Stimulated activated CD8-positive, alpha-beta memory T cell treated with anti-CD3 and anti-CD28 coated beads, Interleukin-7, amount 100 ng/mL, for 48 hours (primary cell): Measurements from ENCODE around the gene PDCD1.
"Not testable (repeated sequence)": the region's sequence is repeated elsewhere in the genome, so short reads cannot be mapped to it uniquely, and the experiment has no call there.

Source experiments
- DNase-seq, 2 donors: peaks; one replicate each; pipeline ENCODE4 v3.0.0-alpha.2; 2020; ENCODE audit warnings: low read depth in 1 of 2; ENCODE audit errors: extremely low read depth in 1 of 2

Gene PDCD1

GRCh38 chr2:241879326-241879725 lies 20.6 kb upstream of the PDCD1 start:
- no peak for DNase-seq

DNA sequence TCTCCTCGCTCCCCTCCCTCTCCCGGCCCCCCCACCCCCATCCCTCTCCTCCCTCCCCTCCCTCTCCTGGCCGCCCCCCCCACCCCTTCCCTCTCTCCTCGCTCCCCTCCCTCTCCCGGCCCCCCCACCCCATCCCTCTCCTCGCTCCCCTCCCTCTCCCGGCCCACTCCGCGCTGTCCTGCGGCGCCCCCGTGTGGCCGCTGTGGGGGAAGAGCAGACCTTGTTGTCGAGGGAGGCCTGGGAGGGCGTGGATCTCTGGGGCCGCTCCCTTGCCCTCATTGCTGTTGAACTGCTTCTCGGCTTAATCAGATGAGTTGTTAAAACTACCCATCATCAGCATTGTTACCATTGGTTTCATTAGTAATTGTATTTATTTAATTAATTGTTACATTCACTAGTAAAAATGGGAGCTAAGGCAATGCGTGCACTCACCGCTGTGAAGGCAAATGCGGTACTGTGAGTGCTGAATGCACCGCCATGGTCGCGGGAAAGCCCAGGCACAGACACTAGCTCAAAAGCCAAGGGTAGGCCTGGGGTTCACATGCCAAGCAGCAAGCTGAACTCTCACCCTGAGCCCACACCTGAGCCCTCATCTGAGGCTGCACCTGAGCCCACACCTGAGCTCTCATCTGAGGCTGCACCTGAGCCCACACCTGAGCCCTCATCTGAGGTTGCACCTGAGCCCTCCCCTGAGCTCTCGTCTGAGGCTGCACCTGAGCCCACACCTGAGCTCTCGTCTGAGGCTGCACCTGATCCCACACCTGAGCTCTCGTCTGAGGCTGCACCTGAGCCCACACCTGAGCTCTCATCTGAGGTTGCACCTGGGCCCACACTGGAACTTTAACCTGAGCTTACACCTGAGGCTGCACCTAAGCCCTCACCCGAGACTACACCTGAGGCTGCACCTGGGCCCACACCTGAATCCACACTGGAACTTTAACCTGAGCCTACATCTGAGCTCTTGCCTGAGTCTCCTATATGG lies 19.6 kb upstream of the PDCD1 start:
- peak; percentile 50 to 57 for DNase-seq

DNA sequence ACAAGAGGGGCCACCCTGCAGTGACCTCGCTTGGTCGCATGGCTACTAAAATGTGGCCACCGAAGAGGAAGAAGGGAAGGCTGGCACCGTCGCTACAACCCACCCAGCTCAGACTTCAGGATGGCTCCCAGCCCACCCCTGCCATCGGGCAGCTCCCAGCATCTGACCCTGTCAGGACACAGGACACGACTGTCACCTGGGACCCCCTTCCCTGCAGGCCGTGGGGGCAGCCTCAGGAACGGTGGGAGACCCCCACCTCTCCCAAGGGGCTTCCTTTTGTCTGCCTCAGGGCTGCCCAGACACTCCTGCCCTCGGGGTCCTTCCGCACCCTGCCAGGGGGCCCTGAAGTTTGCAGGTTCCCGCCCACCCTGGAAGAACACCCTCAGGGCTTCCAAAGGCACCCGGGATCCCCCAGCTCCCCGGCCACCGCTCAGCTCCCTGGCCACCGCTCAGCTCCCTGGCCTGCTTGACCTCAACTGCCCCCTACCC lies 18.5 kb upstream of the PDCD1 start:
- no peak for DNase-seq

GRCh38 chr2:241876528-241877196 lies 18.0 kb upstream of the PDCD1 start:
- no peak for DNase-seq

DNA sequence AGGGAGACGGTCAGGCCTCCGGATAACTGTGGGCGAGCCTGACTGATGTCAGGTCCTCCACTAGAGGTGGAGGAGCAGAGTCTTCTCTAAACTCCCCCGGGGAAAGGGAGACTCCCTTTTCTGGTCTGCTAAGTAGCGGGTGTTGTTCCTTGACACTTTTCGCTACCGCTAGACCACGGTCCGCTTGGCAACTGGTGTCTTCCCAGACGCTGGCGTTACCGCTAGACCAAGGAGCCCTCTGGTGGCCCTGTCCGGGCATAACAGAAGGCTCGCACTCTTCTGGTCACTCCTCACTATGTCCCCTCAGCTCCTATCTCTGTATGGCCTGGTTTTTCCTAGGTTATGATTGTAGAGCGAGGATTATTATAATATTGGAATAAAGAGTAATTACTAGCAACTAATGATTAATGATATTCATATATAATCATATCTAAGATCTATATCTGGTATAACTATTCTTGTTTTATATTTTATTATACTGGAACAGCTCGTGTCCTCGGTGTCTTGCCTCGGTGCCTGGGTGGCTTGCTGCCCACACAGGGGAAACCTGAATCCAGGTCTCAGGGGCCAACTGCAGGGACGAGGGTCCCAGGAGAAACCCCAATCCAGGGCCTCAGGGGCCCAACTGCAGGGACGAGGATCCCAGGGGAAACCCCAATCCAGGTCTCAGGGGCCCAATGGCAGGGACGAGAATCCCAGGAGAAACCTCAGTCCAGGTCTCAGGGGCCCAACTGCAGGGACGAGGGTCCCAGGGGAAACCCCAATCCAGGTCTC lies 17.2 kb upstream of the PDCD1 start:
- not testable (repeated sequence) for DNase-seq

DNA sequence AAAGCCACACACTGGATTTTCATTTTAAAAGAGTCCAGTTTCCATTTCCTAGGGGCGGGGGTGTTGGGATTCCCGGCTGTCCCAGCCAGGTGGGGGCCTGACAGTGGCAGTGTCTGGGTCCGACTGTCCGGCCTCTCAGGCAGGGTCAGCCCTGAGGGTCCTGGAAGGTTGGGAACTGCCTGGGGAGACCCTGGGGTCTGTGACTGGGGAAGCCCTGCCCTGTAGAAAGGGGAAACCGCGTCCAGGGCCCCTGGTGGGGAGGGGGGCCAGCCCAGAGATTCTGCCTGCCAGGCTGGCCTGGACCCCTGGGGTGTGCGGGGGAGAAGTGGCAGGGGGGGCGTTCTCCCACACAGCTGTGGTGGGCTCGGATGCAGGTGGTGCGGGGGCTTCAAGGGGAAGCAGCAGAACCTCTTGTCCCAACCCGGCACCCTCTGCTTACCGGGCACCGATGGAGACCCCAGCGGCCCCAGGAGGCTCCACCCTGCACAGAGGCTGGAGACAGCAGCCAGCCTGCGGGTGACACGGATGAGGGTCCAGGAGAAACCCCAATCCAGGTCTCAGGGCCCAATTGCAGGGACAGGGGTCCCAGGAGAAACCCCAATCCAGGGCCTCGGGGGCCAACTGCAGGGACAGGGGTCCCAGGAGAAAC lies 15.7 kb upstream of the PDCD1 start:
- no peak for DNase-seq

DNA sequence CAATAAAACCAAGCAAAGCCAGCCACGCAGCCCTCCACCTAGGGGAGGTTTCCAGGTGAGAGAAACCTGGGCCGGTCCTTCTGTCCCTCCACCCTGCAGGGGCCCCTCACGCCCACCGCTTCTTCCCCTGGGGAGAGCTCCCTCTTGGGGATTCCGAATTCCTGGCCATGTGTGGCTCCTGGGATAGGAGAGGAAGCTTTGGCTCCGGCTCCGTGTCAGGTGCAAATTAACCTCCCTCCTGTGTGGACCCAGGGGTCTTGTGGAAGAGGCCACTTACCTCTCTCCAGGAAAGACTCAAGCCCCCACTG lies 15.1 kb upstream of the PDCD1 start:
- no peak for DNase-seq

DNA sequence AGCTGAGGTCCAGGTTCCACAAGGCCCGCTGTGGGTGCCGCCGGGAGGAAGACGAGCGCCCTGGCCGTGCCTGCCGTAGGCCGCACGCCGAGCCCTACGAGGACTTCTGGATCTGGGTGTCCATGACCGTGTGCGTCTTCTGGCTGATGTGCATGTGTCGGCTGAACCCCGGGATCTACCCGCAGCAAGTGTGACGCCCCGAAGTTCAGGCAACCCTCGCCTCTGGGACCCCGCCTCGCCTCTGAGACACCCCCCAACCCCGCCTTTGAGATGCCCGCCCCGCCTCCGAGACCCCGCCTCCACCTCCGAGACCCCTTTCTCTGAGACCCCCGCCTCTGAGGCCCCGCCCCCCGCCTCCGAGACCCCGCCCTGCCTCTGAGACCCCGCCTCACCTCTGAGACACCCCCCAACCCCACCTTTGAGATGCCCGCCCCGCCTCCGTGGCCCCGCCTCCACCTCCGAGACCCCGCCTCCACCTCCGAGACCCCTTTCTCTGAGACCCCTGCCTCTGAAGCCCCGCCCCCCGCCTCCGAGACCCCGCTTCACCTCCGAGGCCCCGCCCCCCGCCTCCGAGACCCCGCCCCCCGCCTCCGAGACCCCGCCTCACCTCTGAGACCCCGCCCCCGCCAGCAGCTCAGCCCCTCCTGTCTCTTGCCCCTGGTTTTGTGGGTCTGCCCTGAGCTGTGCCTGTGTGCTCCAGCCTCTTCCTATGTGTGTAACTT lies 14.5 kb upstream of the PDCD1 start:
- no peak for DNase-seq

- no peak for DNase-seq
Measured at GRCh38 chr2:241872313-241872642, 13.6 kb upstream of the PDCD1 start.

- no peak for DNase-seq
Measured at GRCh38 chr2:241871538-241872312, 13.0 kb upstream of the PDCD1 start.

DNA sequence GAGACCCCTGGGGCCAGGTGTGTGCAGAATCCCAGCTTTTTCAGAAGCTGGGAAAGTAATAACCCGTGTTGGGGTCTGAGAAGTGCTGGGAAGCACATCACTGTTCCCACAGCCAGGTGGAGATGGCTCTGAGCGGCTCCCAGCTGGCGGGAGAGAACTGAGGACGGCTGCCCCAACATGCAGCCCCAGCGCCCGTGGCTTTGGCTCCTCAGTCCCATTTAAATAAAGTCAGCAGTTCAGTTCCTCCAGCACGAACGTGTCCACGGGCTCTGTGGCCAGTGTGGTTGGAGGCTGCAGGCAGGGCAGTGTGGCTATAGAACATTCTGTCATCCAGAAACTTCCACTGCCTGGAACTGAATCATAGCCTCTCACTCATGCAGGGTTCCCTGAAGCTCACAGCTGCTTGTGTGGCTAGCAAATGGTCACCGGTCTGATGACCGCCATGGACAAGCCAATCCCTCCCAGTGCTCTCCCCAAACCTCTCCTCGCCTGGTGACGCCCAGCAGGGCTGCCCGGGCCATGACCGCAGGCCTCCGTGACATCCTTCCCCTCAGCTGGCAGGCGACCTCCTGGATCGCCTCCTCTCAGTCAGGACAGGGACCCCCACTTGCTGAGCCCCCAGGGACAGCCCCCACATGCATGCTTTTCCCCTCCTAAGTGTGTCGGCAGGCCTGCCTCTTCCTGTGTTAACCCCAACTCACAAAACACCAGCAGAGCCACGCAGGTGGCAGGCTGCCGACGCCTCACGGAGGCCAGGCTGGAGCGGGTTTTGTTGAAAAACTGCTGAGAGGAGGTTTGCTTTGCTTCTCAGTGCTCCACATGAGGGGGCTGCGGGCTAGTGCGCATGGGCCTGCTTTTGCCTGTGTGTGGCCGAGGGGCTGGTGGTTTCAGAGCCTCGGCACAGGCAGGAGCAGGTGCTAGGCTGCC lies 12.2 kb upstream of the PDCD1 start:
- DNase-seq = no peak

DNA sequence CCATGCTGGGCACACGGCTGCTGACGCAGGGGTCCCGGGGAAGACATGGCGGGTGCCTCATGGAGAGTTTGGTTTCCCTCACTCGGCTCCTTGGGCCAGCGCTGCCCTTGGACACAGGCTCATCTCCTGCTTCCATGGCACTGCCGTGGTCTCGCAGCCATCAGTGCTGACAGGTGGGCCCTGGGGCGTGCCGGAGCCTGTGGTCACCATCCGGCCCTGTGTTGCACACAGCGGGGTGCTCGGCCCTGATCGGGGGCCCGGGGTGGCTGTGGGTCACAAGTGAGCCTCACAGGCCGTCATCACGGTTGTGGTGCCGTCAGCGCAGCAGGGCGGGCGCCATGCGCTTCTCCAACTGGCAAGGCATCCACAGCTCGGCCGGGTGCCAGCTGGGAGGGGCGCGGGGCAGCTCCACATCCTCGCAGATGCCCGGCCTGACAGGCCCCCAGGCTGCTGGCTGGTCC lies 11.4 kb upstream of the PDCD1 start:
- no peak for DNase-seq

DNA sequence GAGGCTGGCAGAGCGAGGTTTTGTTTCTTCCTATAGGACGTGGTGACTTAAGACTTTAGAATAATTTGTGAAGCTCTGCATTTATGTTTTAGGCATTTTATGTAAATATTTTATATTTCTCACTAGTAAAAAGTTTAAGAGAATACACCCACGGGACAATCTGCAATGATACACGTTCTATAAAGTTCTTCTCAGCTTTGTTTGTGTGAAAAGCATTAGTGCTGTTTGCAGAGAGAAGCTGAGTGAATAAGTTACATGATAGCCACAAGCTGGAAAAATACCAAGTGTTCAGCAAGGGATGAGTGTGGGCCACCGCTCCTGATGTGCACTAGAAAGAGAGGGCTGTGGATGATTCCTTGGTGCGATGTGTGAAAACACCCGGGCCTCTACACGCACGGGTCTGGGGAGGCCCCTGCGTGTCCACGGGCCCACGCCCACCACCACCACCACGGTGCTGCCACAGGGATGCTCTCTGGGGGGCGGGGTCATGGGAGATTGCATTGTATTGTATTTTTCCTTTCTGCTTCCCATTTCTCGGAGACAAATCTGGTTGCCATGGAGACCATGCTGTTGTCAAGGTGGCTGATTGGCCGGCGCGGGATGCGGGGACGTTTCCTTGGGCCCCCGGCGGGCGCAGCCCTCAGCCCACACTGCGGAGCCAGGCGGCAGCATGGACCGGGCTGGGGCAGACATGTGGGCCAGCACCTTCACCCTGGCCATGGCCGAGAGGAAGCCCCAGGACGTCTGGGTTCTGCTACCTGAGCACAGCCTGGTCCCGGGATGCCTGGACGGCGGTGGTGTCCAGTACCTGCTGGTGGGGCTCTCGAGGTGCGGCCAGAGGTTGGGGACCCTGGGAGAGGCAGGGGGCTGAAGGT lies 10.6 kb upstream of the PDCD1 start, which contains the start of gene RTP5:
Gene RTP5 (plus strand): TSS at position 643 of the 875 bp plus-strand sequence. CDS start 28 bp downstream, at position 671.
- no peak for DNase-seq

DNA sequence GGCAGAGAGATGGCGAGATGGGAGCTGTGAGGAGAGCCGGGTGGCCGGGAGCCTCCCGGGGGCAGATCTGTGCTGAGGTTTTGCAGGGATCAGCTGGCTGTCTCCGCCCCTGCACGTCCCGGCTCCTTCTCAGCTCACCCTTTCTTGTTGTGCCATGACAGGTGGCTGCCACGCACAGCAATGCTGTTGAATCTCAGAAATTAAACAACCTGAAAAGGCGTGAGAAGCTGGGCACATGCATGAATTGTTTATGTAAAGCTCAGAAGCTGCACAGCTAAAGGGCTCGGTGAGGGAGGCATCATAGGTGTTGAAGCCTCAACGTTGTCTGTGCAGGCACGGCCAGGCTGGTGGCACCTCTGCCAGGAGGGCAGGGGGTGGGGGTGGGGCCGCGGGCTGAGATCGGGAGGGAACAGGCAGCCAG lies 10.0 kb upstream of the PDCD1 start:
- no peak for DNase-seq

- DNase-seq = peak; percentile 53 to 61
Measured at GRCh38 chr2:241867776-241868420, 9.2 kb upstream of the PDCD1 start.

DNA sequence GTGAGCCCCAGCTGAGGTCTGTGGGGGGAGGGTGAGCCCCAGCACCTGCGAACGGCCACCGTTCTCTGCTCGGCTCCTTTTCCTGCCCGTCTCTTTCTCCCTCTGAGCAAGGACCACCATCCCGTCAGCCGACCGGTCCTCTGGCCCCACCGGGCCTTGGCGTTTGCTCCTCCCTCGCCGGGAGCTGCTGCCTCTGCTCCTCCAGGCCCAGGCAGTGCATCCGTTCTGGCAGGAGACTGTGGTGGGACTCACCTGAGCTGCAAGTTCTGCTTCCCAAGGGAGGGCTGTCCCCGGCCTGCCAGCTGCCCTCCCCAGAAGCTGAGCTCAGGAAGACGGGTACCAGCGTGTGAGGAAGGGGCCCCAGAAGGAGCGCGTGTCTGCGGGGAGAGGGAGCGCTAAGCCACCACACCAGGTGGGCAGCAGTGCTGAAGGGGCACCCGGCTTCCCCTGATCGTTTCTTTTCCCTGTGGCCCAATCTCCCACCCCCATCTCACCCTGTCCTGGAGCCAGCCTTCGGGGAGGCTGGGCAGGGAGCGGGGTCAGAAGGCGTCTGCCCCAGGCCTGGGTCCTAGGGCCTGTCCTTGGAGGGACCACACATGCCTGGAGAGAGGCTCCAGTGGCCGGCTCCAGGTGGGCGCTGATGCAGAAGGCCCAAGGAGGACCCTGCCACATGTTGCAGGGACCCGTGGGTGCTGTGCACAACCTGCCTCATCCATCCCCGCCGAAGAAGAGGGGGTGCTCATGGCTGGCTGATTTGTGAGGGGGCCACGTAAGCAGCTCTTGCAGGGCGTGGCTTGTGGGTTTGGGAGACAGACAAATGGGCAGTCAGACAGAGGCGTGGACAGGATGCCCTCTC lies 8.3 kb upstream of the PDCD1 start:
- no peak for DNase-seq
